ENCODE measurements around the gene ASAP2. TPM values are rescaled to one million over a fixed set of nuclear protein-coding genes. Genes with fewer than 3 reads are reported as not detected.

ASAP2 gene
- total RNA-seq, 1 experiment from 2014 or later = 12.6 TPM

DNA sequence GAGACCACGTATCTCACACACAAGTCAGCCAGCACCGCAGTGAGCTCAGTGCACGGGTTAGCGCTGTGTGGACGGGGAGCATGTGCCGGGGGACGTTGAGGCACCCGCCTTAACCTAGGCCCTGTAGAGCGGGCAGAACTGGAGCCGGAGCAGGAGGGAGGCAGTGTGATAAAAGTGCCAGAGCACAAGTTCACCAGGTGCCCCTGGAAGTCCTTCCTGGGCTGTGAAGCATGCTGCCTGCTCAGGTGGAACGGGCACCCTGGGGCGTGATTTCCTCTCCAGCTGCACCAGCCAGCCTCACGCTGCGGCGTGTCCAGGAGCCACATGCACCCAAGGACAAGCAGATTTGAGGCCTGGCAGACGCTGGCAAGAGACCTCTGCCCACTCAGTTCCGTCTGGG, 166.4 kb downstream of the ASAP2 start:
- Histone ChIP-seq H3K18ac (ENCODE audit: insufficient read length, low read depth, low read length) (no peak overlapping the region), H2BK20ac (ENCODE audit: low read depth, low read length, poor library complexity, severe bottlenecking) (no peak overlapping the region), H3K4me2 (ENCODE audit: insufficient read depth, insufficient read length, low read length) (no peak overlapping the region), H2AFZ (ENCODE audit: low read length) (no peak overlapping the region), H3K27ac (ENCODE audit: insufficient read length, low read depth, low read length) (no peak overlapping the region), H2AK5ac (ENCODE audit: insufficient read length, low read length) (no peak overlapping the region), H4K5ac (ENCODE audit: insufficient read length, low read depth, low read length) (no peak overlapping the region), H2BK12ac (ENCODE audit: insufficient read length, low read depth, low read length) (no peak overlapping the region), H3K9me3 (ENCODE audit: control insufficient read depth, low read depth, low read length) (no peaks in the 10 kb centered on the region), H3K4ac (ENCODE audit: low read depth, low read length) (no peak overlapping the region), H3K9ac (ENCODE audit: extremely low read depth, insufficient read length, low read length) (no peak overlapping the region), H3K56ac (ENCODE audit: insufficient read length, low read depth, low read length) (no peak overlapping the region), H3T11ph (ENCODE audit: low read length) (no peak overlapping the region), H4K20me1 (ENCODE audit: control insufficient read depth, insufficient read depth, insufficient read length) (peaks cover 3% of the 10 kb centered on the region), H3K23me2 (ENCODE audit: insufficient read length, low read depth, low read length, poor library complexity, severe bottlenecking) (no peaks in the 10 kb centered on the region), H4K8ac (replicated peaks; ENCODE audit: insufficient read length, low read depth, low read length) (no peak overlapping the region), H2BK120ac (ENCODE audit: low read depth, low read length, poor library complexity, severe bottlenecking) (no peak overlapping the region), H3K79me2 (ENCODE audit: insufficient read depth, low read length) (no peaks in the 10 kb centered on the region), H3K79me1 (ENCODE audit: insufficient read depth, low read depth, low read length, poor library complexity, severe bottlenecking) (no peaks in the 10 kb centered on the region), H3K4me1 (ENCODE audit: insufficient read depth, low read length) (peaks cover 5% of the 10 kb centered on the region; the same call in 1 of the 2 replicates), H3K27me3 (ENCODE audit: insufficient read depth, low read length) (no peaks in the 10 kb centered on the region), H3K14ac (ENCODE audit: insufficient read depth, low read length) (no peak overlapping the region; the same call in 1 of the 2 replicates), H2BK15ac (ENCODE audit: low read depth, low read length) (no peak overlapping the region), H4K91ac (ENCODE audit: insufficient read length, low read depth, low read length) (no peak overlapping the region), H2BK5ac (ENCODE audit: insufficient read length, low read length) (no peak overlapping the region), H3K23ac (ENCODE audit: insufficient read length, low read depth, low read length) (no peak overlapping the region)
- DNase-seq = no peak
- no CpG with 5 or more reads among the region's 17 CpGs for WGBS (ENCODE audit: extremely low coverage, insufficient read length, low lambda C conversion rate)
- Mint-ChIP-seq H3K27ac (peak overlapping the region in 2 of 3 experiments; percentile 15 to 70; a peak in 2 of 7 replicates), H3K4me1 (peaks cover 5 to 7% of the 10 kb centered on the region in 2 experiments; a peak in 2 of 4 replicates), H3K9me3 (no peaks in the 10 kb centered on the region), H3K27me3 (ENCODE audit: low read depth) (no peaks in the 10 kb centered on the region; the same call in 1 of the 2 replicates), H3K4me3 (no peak overlapping the region), H3K36me3 (ENCODE audit: insufficient read depth in 1 of 3, low read depth in 3 of 3) (peaks cover 18 to 43% (median 23%) of the 10 kb centered on the region in 3 experiments; a peak in 5 of 7 replicates)
- TF ChIP-seq, protein P1, sequence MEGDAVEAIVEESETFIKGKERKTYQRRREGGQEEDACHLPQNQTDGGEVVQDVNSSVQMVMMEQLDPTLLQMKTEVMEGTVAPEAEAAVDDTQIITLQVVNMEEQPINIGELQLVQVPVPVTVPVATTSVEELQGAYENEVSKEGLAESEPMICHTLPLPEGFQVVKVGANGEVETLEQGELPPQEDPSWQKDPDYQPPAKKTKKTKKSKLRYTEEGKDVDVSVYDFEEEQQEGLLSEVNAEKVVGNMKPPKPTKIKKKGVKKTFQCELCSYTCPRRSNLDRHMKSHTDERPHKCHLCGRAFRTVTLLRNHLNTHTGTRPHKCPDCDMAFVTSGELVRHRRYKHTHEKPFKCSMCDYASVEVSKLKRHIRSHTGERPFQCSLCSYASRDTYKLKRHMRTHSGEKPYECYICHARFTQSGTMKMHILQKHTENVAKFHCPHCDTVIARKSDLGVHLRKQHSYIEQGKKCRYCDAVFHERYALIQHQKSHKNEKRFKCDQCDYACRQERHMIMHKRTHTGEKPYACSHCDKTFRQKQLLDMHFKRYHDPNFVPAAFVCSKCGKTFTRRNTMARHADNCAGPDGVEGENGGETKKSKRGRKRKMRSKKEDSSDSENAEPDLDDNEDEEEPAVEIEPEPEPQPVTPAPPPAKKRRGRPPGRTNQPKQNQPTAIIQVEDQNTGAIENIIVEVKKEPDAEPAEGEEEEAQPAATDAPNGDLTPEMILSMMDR (conservative IDR thresholded peaks at IDR 0.05) = no peak

Data from H9 (cell line).